Measurements from ENCODE around the gene TPGS2. TPM values are rescaled to one million over a fixed set of nuclear protein-coding genes. Genes with fewer than 3 reads are reported as not detected.

TPGS2 gene
- polyA plus RNA-seq, 1 of the 3 experiments (the other 2 are of a cell fraction) = 235 TPM

DNA sequence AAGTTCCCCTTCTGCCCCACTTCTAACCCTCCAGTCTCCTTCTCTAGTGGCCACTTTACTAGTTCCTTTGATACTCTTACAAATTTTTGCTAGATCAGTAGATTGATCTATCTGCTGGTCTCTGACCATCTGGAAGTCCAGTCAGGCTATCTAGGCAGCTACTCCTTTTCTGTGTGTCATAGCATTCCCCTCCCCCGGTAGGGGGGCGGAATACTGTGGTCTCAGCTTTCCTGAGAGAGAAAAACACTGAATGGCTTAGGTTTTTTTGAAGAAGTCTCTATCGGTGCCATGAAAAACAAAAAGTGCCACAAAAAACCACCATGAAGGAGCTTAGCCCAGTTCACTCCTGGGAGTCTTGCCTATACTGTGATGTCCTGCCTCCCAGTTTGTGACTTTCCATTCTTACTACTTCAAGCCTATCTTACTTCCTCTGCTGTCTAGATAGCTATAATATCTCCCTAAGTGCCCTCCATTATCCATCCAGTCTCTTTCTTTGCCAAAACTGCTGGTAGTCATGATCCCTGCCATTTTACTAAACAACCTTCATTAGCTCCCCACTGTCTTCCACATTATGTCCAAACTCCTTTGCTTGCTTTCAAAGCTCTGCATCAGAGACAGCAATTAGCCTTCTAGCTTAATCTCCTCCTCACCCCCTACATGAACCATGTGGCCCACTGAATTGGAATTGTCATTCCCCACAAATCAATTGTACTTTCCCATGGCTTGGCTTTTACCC, 29.9 kb downstream of the TPGS2 start:
- ChIA-PET CTCF (interaction anchor here (1.7 kb wide), 1 partner anchor 10 kb away, joined by 9 read pairs; no protein-coding TSS in a partner anchor), POLR2A (interaction anchor here (0.6 kb wide), 1 partner anchor 25 kb away, joined by 3 read pairs; no protein-coding TSS in a partner anchor)
- Histone ChIP-seq H3K4me2 (no peak overlapping the region), H3K36me3 (replicated peaks in 1 of 2; ENCODE audit: control insufficient read depth in 1 of 2, insufficient read depth in 2 of 2, low read length in 1 of 2) (peaks cover 29 to 85% of the 10 kb centered on the region in 2 experiments), H3K27ac (ENCODE audit: low read depth in 2 of 2, low read length in 1 of 2) (peak overlapping the region in 1 of 2 experiments; percentile 43; a peak in 1 of 4 replicates), H3K79me2 (ENCODE audit: insufficient read depth) (no peaks in the 10 kb centered on the region), H3K27me3 (ENCODE audit: insufficient read depth) (no peaks in the 10 kb centered on the region), H3K4me3 (ENCODE audit: low read depth in 2 of 2, low read length in 1 of 2) (no peak overlapping the region), H4K20me1 (ENCODE audit: insufficient read depth) (no peaks in the 10 kb centered on the region), H3K9me3 (no peaks in the 10 kb centered on the region), H3K4me1 (ENCODE audit: control insufficient read depth in 1 of 2, insufficient read depth in 2 of 2, low read depth in 1 of 2, low read length in 1 of 2) (no peaks in the 10 kb centered on the region; a peak in 1 of 4 replicates), H2AFZ (ENCODE audit: low read depth) (no peak overlapping the region), H3K9ac (no peak overlapping the region), H3F3A (replicated peaks; ENCODE audit: insufficient read depth) (no peaks in the 10 kb centered on the region), H3K9me2 (no peaks in the 10 kb centered on the region)
- WGBS (ENCODE audit: low lambda C conversion rate) = 81% methylated on average over 3 of the region's 3 CpGs
- TF ChIP-seq SIN3A (IDR thresholded peaks at IDR 0.05; ENCODE audit: borderline replicate concordance, low read depth, low read length) (no peak), RAD21 (IDR thresholded peaks at IDR 0.05; ENCODE audit: low read length) (no peak), NFIC (IDR thresholded peaks at IDR 0.05; ENCODE audit: borderline replicate concordance) (no peak), JUND (IDR thresholded peaks at IDR 0.05) (no peak), EP300 (IDR thresholded peaks at IDR 0.05; ENCODE audit: borderline replicate concordance in 1 of 2, low read depth in 1 of 2, low read length in 1 of 2) (no peak), YY1 (IDR thresholded peaks at IDR 0.05; ENCODE audit: low read depth) (no peak), GABPA (IDR thresholded peaks at IDR 0.05; ENCODE audit: low read depth) (no peak), FOXM1 (IDR thresholded peaks at IDR 0.05; ENCODE audit: low read depth) (no peak), NRF1 (IDR thresholded peaks at IDR 0.05; ENCODE audit: low read depth, low read length) (no peak), POLR2AphosphoS5 (IDR thresholded peaks at IDR 0.05; ENCODE audit: low read depth, low read length) (no peak), RCOR1 (IDR thresholded peaks at IDR 0.05; ENCODE audit: low read length) (no peak), TCF12 (IDR thresholded peaks at IDR 0.05) (no peak), TAF1 (IDR thresholded peaks at IDR 0.05; ENCODE audit: borderline replicate concordance, low read depth, low read length) (no peak)
- TF ChIP-seq, protein P1, sequence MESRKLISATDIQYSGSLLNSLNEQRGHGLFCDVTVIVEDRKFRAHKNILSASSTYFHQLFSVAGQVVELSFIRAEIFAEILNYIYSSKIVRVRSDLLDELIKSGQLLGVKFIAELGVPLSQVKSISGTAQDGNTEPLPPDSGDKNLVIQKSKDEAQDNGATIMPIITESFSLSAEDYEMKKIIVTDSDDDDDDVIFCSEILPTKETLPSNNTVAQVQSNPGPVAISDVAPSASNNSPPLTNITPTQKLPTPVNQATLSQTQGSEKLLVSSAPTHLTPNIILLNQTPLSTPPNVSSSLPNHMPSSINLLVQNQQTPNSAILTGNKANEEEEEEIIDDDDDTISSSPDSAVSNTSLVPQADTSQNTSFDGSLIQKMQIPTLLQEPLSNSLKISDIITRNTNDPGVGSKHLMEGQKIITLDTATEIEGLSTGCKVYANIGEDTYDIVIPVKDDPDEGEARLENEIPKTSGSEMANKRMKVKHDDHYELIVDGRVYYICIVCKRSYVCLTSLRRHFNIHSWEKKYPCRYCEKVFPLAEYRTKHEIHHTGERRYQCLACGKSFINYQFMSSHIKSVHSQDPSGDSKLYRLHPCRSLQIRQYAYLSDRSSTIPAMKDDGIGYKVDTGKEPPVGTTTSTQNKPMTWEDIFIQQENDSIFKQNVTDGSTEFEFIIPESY (IDR thresholded peaks at IDR 0.05; ENCODE audit: borderline replicate concordance, low read depth) = no peak
- TF ChIP-seq, protein P2, sequence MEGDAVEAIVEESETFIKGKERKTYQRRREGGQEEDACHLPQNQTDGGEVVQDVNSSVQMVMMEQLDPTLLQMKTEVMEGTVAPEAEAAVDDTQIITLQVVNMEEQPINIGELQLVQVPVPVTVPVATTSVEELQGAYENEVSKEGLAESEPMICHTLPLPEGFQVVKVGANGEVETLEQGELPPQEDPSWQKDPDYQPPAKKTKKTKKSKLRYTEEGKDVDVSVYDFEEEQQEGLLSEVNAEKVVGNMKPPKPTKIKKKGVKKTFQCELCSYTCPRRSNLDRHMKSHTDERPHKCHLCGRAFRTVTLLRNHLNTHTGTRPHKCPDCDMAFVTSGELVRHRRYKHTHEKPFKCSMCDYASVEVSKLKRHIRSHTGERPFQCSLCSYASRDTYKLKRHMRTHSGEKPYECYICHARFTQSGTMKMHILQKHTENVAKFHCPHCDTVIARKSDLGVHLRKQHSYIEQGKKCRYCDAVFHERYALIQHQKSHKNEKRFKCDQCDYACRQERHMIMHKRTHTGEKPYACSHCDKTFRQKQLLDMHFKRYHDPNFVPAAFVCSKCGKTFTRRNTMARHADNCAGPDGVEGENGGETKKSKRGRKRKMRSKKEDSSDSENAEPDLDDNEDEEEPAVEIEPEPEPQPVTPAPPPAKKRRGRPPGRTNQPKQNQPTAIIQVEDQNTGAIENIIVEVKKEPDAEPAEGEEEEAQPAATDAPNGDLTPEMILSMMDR (IDR thresholded peaks at IDR 0.05) = no peak
- TF ChIP-seq, protein P3, sequence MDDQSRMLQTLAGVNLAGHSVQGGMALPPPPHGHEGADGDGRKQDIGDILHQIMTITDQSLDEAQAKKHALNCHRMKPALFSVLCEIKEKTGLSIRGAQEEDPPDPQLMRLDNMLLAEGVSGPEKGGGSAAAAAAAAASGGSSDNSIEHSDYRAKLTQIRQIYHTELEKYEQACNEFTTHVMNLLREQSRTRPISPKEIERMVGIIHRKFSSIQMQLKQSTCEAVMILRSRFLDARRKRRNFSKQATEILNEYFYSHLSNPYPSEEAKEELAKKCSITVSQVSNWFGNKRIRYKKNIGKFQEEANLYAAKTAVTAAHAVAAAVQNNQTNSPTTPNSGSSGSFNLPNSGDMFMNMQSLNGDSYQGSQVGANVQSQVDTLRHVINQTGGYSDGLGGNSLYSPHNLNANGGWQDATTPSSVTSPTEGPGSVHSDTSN (IDR thresholded peaks at IDR 0.05) = no peak
- TF ChIP-seq, protein P4, sequence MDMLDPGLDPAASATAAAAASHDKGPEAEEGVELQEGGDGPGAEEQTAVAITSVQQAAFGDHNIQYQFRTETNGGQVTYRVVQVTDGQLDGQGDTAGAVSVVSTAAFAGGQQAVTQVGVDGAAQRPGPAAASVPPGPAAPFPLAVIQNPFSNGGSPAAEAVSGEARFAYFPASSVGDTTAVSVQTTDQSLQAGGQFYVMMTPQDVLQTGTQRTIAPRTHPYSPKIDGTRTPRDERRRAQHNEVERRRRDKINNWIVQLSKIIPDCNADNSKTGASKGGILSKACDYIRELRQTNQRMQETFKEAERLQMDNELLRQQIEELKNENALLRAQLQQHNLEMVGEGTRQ (IDR thresholded peaks at IDR 0.05; ENCODE audit: borderline replicate concordance, low read depth, low read length) = no peak
- no peak for DNase-seq

All from SK-N-SH (cell line).